Effector memory CD4-positive, alpha-beta T cell (primary cell): Measurements from ENCODE around the gene SMARCE1.
A peak's percentile ranks its signal among the peaks of the same experiment; 100 is the strongest.

Experiments used
- DNase-seq, 3 donors: peaks; one replicate each; pipeline ENCODE4 v3.0.0-alpha.2; 2020
- H3K27ac ChIP-seq: 2 replicates; pipeline ENCODE4 v1.7.0; 2013; ENCODE audit warnings: mild to moderate bottlenecking, low read length, moderate library complexity; ENCODE audit not compliant: insufficient read depth, poor library complexity, severe bottlenecking
- H3K27me3 ChIP-seq: replicated peaks from 2 replicates; pipeline ENCODE4 v1.7.0; 2013; ENCODE audit warnings: mild to moderate bottlenecking, low read length; ENCODE audit not compliant: insufficient read depth, control insufficient read depth, poor library complexity, severe bottlenecking
- H3K36me3 ChIP-seq: 2 replicates; pipeline ENCODE4 v1.7.0; 2013; ENCODE audit warnings: mild to moderate bottlenecking, low read length, moderate library complexity; ENCODE audit not compliant: control insufficient read depth, insufficient read depth
- H3K4me1 ChIP-seq: 2 replicates; pipeline ENCODE4 v1.7.0; 2013; ENCODE audit warnings: low read length, mild to moderate bottlenecking; ENCODE audit not compliant: control insufficient read depth, insufficient read depth, poor library complexity, severe bottlenecking
- H3K4me3 ChIP-seq: 2 replicates; pipeline ENCODE4 v1.7.0; 2013; ENCODE audit warnings: low read length, low read depth, mild to moderate bottlenecking; ENCODE audit not compliant: insufficient read depth, poor library complexity, severe bottlenecking
- H3K9me3 ChIP-seq: 2 replicates; pipeline ENCODE4 v1.7.0; 2013; ENCODE audit warnings: mild to moderate bottlenecking, low read length, moderate library complexity; ENCODE audit not compliant: control insufficient read depth

Gene SMARCE1

DNA sequence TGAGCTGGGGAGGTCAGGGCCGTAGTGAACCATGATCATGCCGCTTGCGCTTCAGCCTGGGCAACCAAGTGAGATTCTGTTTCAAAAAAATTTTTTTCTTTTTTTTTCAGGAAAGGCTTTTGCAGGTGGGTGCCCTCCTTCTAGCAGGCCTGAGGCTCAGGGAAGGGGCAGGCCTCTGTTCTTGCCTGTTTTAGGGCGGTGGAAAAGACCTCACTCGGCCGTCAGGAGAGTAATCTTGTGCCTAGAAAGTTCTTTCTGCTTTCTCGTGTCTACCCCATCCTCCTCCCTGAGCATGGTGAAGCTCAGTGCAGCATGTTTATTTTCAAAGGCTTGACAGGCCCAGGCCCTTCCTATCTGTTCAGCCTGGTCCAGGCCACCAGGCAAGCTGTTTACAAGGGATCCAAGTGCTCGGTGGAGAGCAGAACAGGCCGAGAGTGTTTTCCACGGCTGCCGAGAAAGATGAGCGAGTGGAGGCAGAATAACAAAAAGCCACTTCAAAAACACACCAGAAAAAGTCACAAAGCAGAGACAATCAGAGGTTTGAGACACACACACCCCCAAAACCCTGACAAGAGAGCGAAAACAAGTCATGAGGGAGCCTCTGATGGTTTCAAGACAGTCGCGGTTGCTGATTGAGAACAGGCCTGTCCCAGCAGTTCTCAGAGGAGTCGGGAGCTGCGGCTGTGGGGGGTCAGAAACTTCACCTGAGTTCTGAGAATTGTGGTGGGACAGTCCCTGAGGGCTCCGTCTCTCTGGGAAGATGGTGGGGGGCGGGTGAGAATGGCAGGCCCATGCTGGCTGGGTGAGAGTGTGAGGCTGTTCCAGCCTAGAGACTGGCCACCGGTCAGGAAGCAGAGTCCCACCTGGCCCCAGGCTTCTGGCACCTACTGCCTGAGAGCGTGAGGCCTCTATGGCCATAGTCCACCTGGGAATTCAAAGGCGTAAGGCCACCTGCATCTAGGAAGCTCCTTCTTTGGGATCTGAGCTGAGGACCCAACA lies 44.9 kb downstream of the SMARCE1 start:
- Histone ChIP-seq H3K36me3 (no peaks in the 10 kb centered on the region), H3K27ac (peak overlapping the region; percentile 99), H3K27me3 (no peaks in the 10 kb centered on the region), H3K4me3 (no peak overlapping the region), H3K4me1 (peaks cover 94% of the 10 kb centered on the region), H3K9me3 (no peaks in the 10 kb centered on the region)
- DNase-seq = peak in 2 of 3 donors; percentile 22 to 55

DNA sequence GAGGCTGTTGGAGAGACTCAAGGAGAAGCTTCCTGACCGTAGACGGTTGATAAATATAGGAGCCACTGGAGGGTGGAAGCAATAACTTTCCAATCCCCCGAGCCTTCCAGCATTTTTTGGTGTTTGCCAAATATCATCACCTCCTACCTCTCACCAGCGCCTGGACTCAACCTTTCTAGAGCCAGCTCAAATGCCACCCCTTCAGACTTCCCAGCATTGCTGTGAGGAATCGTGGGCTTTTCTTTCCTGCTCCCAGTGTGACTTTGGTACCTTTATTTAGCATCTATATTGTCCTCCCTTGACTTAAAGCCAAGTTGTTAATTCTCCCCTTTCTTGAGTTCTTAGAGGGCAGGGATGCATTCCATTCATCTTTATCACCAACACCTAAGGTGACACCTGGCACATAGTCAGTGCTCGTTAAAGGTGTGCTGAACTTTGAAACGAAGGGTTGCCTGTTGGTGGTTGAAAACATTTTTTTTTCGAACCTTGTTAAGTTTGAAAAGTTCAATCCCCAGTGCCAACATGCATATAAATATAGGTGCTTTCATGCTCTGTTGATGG lies 47.1 kb downstream of the SMARCE1 start:
- Histone ChIP-seq H3K4me1 (peaks cover 92% of the 10 kb centered on the region), H3K4me3 (no peak overlapping the region), H3K27me3 (no peaks in the 10 kb centered on the region), H3K36me3 (no peaks in the 10 kb centered on the region), H3K27ac (peak overlapping the region; percentile 99), H3K9me3 (no peaks in the 10 kb centered on the region)
- no peak for DNase-seq

DNA sequence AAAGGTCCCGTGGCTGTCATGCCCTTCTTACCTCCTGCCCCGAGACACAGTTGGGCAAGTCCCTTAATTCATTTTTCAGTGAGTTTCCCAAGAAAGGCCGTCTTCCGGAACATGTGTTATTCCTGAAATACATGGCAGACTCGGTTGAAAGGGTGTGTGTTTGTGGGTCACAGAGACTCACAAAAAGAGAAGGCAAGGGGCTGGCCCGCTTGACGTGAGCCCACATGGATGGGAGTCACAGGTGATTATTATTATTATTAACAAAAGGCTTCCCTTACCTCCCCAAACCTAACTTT lies 48.2 kb downstream of the SMARCE1 start:
- H3K4me3 ChIP-seq = no peak overlapping the region
- no peaks in the 10 kb centered on the region for H3K9me3 ChIP-seq
- H3K27me3 ChIP-seq = no peaks in the 10 kb centered on the region
- H3K36me3 ChIP-seq = no peaks in the 10 kb centered on the region
- H3K27ac ChIP-seq = peak overlapping the region; percentile 99
- peaks cover 85% of the 10 kb centered on the region for H3K4me1 ChIP-seq
- DNase-seq = no peak

- peak; percentile 54 to 69 (median 58) for DNase-seq
- Histone ChIP-seq H3K36me3 (no peaks in the 10 kb centered on the region), H3K4me3 (peak overlapping the region; percentile 18), H3K4me1 (peaks cover 79% of the 10 kb centered on the region), H3K27ac (peak overlapping the region; percentile 99), H3K27me3 (no peaks in the 10 kb centered on the region), H3K9me3 (no peaks in the 10 kb centered on the region)
Observed at GRCh38 chr17:40598619-40599467, 48.8 kb downstream of the SMARCE1 start.

GRCh38 chr17:40598301-40598618 lies 49.4 kb downstream of the SMARCE1 start:
- Histone ChIP-seq H3K27ac (peak overlapping the region; percentile 99), H3K4me3 (peak overlapping the region; percentile 18), H3K27me3 (no peaks in the 10 kb centered on the region), H3K4me1 (peaks cover 73% of the 10 kb centered on the region), H3K36me3 (no peaks in the 10 kb centered on the region), H3K9me3 (no peaks in the 10 kb centered on the region)
- DNase-seq = no peak

DNA sequence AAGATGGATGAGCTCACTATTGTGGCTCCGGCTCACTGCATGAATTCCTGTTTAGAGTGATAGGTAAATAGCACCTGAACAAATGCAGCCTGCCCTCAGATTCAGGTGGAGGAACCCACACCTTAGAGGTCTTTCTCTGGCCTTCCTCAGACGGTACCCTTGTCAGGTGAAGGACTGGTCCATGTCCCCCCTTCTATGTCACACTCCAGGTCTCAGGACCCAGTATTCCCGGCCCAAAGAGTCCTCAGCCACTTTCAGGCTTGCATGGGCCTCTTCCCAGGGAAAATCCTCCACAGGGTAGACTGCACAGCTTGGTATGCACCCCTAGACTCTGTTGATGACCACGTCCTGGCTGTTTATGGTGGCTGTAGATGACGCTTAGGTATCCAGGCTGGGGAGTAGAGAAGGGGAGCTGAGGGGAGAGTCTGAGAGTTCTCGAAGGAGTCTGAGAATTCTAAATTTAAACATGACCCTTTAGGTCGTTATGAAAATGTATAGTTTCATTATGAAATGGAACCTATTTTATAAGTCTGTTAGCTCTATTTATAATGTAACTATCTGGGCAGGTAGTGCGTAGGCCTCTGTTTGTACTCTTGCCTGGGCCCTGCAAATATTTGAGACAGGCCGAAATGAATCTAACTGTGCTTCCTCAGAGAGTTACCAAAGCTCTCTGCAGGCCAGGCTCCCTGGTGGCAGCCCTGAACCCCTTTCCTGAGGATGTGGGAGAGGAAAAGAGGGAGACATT lies 49.9 kb downstream of the SMARCE1 start:
- Histone ChIP-seq H3K4me3 (peak overlapping the region; percentile 18), H3K27me3 (no peaks in the 10 kb centered on the region), H3K27ac (peak overlapping the region; percentile 99), H3K9me3 (no peaks in the 10 kb centered on the region), H3K4me1 (peaks cover 68% of the 10 kb centered on the region), H3K36me3 (no peaks in the 10 kb centered on the region)
- DNase-seq = no peak

GRCh38 chr17:40597156-40597555 lies 50.5 kb downstream of the SMARCE1 start:
- Histone ChIP-seq H3K36me3 (no peaks in the 10 kb centered on the region), H3K9me3 (no peaks in the 10 kb centered on the region), H3K4me1 (peaks cover 62% of the 10 kb centered on the region), H3K27me3 (no peaks in the 10 kb centered on the region), H3K27ac (peak overlapping the region; percentile 99), H3K4me3 (no peak overlapping the region)
- DNase-seq = no peak

DNA sequence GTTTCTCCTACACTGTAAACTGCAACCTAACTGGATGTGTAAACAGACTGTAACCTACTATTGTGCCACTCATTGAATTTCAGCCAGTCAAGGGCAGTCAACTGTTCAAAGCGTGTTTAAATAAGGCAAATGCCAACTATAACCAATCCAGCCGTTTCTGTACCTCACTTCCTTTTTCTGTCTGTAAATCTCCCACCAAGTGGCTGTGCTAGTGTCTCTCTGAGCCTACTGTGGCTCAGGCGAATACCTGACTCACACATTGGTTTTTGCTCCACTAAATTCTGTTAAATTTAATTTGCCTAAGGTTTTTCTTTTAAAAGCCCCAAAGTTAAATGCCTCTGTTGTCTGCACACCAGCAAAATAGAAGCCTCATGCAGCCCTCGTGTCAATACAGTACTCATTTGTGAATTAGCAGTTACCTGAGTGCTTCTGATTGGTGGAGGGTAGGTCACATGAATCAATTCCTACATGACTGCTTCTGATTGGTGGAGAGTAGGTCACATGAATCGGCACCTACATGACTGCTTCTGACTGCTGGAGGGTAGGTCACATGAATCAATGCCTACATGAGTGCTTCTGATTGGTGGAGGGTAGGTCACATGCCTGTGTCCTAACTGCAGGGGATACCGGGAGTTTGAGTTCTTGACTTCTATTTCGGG lies 51.2 kb downstream of the SMARCE1 start:
- no peak overlapping the region for H3K4me3 ChIP-seq
- H3K36me3 ChIP-seq = no peaks in the 10 kb centered on the region
- H3K27ac ChIP-seq = peak overlapping the region; percentile 99
- H3K27me3 ChIP-seq = no peaks in the 10 kb centered on the region
- no peaks in the 10 kb centered on the region for H3K9me3 ChIP-seq
- H3K4me1 ChIP-seq = peaks cover 55% of the 10 kb centered on the region
- no peak for DNase-seq

DNA sequence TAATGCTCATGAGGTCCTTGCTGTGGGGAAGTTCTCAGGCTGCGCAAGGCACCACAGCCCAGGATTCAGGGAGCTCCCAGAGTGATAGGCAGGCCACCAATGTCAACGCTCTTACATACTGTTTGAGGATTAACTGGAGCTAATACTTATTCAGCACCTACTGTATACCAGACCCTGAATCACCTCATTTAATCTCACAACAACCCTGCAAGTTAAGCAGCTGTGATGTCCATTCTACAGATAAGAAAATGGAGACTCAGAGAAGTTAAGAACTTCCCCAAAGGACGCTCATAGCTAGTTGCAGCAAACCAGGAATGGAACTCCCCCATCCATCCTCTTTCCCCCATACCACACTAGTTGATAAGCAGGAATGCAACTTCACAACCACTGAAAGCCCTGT lies 56.9 kb downstream of the SMARCE1 start:
- Histone ChIP-seq H3K9me3 (no peaks in the 10 kb centered on the region), H3K27me3 (no peaks in the 10 kb centered on the region), H3K36me3 (no peaks in the 10 kb centered on the region), H3K27ac (no peak overlapping the region), H3K4me3 (no peak overlapping the region), H3K4me1 (peaks cover 11% of the 10 kb centered on the region)
- no peak for DNase-seq
